Erythroblast (primary cell): ENCODE results near the gene PRKX.
"Not testable (repeated sequence)": the region's sequence is repeated elsewhere in the genome, so short reads cannot be mapped to it uniquely, and the experiment has no call there.

Experiments used
- GATA1 ChIP-seq: IDR thresholded peaks from 2 replicates; pipeline ENCODE4 v1.6.1; 2011; ENCODE audit warnings: low read depth, mild to moderate bottlenecking, control low read depth, low read length, moderate library complexity
- POLR2A ChIP-seq: IDR thresholded peaks from 2 replicates; pipeline ENCODE4 v1.6.1; 2011; ENCODE audit warnings: mild to moderate bottlenecking, low read length

DNA sequence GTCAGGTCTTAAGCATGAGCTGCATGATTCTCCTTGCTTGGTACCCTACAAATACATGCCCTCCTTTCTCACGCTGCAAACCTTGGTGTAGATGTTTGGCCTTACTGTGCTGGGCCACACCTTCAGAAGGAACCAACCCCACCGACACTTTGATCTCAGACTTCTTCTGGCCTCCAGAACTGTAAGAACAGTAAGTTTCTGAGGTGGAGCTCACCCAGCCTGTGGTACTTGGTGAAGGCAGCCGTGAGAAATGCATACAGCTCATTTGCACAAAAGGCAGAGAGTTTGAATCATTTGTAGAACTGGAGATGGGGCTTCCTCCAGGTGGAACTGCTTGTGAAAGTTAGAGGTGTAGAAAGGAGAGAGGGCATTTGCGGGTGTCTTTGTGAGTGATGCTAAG is 21.0 kb upstream of the PRKX start:
- TF ChIP-seq POLR2A, GATA1: not testable (repeated sequence)
